Panc1 (cell line): Measurements from ENCODE around the gene PDXDC1.
"Not testable (repeated sequence)": the region's sequence is repeated elsewhere in the genome, so short reads cannot be mapped to it uniquely, and the experiment has no call there.

ENCODE experiments used
- CTCF ChIP-seq: fragments of 450-650 bp; IDR thresholded peaks from 2 replicates; pipeline ENCODE4 v1.5.1; 2017; ENCODE audit warnings: mild to moderate bottlenecking
- POLR2AphosphoS5 ChIP-seq: IDR thresholded peaks from 2 replicates; pipeline ENCODE4 v1.6.1; 2012; ENCODE audit warnings: mild to moderate bottlenecking, low read depth, low read length, moderate library complexity
- REST ChIP-seq, 2 experiments: IDR thresholded peaks; 2 replicates each; pipeline ENCODE4 v1.6.1; 2011 to 2012; ENCODE audit warnings: low read depth in 2 of 2, control low read depth in 1 of 2, low read length in 1 of 2, mild to moderate bottlenecking in 1 of 2, moderate library complexity in 1 of 2; ENCODE audit not compliant: insufficient read depth in 1 of 2

- TF ChIP-seq CTCF; POLR2AphosphoS5; REST (IDR thresholded peaks at IDR 0.05; ENCODE audit: insufficient read depth in 1 of 2, low read depth in 2 of 2, low read length in 1 of 2): not testable (repeated sequence)
These were observed 2.3 kb downstream of the PDXDC1 start for GRCh38 chr16:14976971-14977736.
